OCI-LY7 (cell line): ENCODE data around the gene AKT3. TPM values are rescaled to one million over a fixed set of nuclear protein-coding genes. Genes with fewer than 3 reads are reported as not detected.

ENCODE experiments used
- BruUV-seq: library from RNA; stranded (reverse); fragments of 400-500 nt; replicated peaks from 2 replicates; lab custom pipeline; 2021; lab: Mats Ljungman, UMichigan
- CTCF ChIA-PET: fragments of 300-600 bp; sonication (Branson Sonifier 250); formaldehyde crosslinking; loops from one replicate; lab custom pipeline; 2022; ENCODE audit warnings: antibody characterized with exemption; ENCODE audit not compliant: unreplicated experiment; lab: Charles Lee
- POLR2A ChIA-PET: fragments of 300-600 bp; sonication (Branson Sonifier 250); formaldehyde crosslinking; loops from one replicate; lab custom pipeline; 2022; ENCODE audit warnings: antibody characterized with exemption; lab: Charles Lee
- DNase-seq: peaks from one replicate; pipeline ENCODE4 v3.0.0-alpha.2; 2015; ENCODE audit warnings: low spot score
- H2AFZ ChIP-seq: fragments of 200-600 bp; sonication (generic), shearing (Covaris generic); 2 replicates; pipeline ENCODE4 v1.6.1; 2014; ENCODE audit warnings: mild to moderate bottlenecking, antibody characterized with exemption, low read length, moderate library complexity
- H3K27ac ChIP-seq: fragments of 200-600 bp; sonication (generic); 2 replicates; pipeline ENCODE4 v1.5.1; 2014; ENCODE audit warnings: mixed run types, low read depth, mild to moderate bottlenecking, moderate library complexity, low read length, inconsistent platforms; ENCODE audit not compliant: poor library complexity, severe bottlenecking
- H3K36me3 ChIP-seq: fragments of 200-600 bp; sonication (generic); 2 replicates; pipeline ENCODE4 v1.6.1; 2014; ENCODE audit warnings: mild to moderate bottlenecking, antibody characterized with exemption, low read length, moderate library complexity, mixed read lengths; ENCODE audit not compliant: insufficient read depth
- H3K4me1 ChIP-seq: fragments of 200-600 bp; sonication (generic); 2 replicates; pipeline ENCODE4 v1.5.1; 2014; ENCODE audit warnings: mild to moderate bottlenecking, low read length; ENCODE audit not compliant: insufficient read depth, poor library complexity, severe bottlenecking
- H3K4me2 ChIP-seq: fragments of 200-600 bp; sonication (generic); 2 replicates; pipeline ENCODE4 v1.6.1; 2014; ENCODE audit warnings: mild to moderate bottlenecking, low read length
- H3K4me3 ChIP-seq: fragments of 200-600 bp; sonication (generic); 2 replicates; pipeline ENCODE4 v1.5.1; 2014; ENCODE audit warnings: mild to moderate bottlenecking, low read depth, low read length; ENCODE audit not compliant: poor library complexity, severe bottlenecking
- H3K79me2 ChIP-seq: fragments of 200-600 bp; sonication (generic); 2 replicates; pipeline ENCODE4 v1.6.1; 2016; ENCODE audit warnings: low read depth, mild to moderate bottlenecking, low read length, moderate library complexity, mixed read lengths; ENCODE audit not compliant: insufficient read depth
- H3K9me2 ChIP-seq: fragments of 200-600 bp; sonication (generic); 2 replicates; pipeline ENCODE4 v1.6.1; 2016; ENCODE audit warnings: mild to moderate bottlenecking, low read length, mixed read lengths; ENCODE audit not compliant: insufficient read depth
- H3K9me3 ChIP-seq: fragments of 200-600 bp; sonication (generic); 2 replicates; pipeline ENCODE4 v1.6.1; 2014; ENCODE audit warnings: mild to moderate bottlenecking, mixed run types, low read length, mixed read lengths
- H4K20me1 ChIP-seq: fragments of 200-600 bp; sonication (generic); 2 replicates; pipeline ENCODE4 v1.6.1; 2014; ENCODE audit warnings: mild to moderate bottlenecking, antibody characterized with exemption, low read length, moderate library complexity, mixed read lengths; ENCODE audit not compliant: insufficient read depth
- EZH2phosphoT487 ChIP-seq: fragments of 200-600 bp; sonication (generic); IDR thresholded peaks from 2 replicates; pipeline ENCODE4 v1.6.1; 2018; ENCODE audit warnings: low read depth, borderline replicate concordance, mild to moderate bottlenecking, mixed run types, antibody characterized with exemption, low read length, moderate library complexity, mixed read lengths
- intact Hi-C: fragments of 100-400 bp; cut with micrococcal nuclease; formaldehyde crosslinking; loops from one replicate; pipeline ENCODE4 v1.10.0; 2022; ENCODE audit not compliant: unreplicated experiment
- total RNA-seq, 2 experiments: library from RNA; depleted of rRNA in 1 of 2; stranded (reverse); fragments of >200 nt in 1 of 2; shearing (Covaris generic) in 1 of 2; gene quantifications; 2 replicates each; pipeline ENCODE4 v1.2.3, GENCODE V29; 2014 to 2022
- TF ChIP-seq, protein P1 (sequence below): fragments of 200-600 bp; sonication (generic); conservative IDR thresholded peaks from 2 replicates; pipeline ENCODE4 v1.5.1; 2014; ENCODE audit warnings: mild to moderate bottlenecking, antibody characterized with exemption, low read length, moderate library complexity, mixed read lengths

Gene AKT3
- total RNA-seq, 2 experiments from 2014 or later: 0.29 TPM; not detected in 1

DNA sequence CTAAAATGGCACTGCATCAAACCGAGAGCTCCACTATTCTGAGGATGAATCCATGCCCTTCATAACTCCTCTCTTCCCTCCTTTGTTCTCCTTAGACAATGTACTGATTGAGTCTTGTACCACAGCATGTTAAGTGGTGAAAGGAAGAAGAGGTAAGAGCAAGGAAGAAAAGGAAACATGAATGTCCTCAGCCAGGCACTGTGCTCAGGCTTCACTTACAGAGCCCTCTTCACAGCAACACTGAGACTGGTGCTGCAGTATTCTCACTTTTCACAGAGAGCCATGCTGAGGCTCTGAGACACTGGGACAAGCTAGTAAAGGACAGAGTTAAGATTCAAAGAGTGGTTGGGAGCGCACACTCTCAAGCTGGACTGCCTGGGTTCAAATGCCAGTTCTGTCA lies 143.5 kb downstream of the AKT3 start:
- Histone ChIP-seq H3K4me3 (no peak overlapping the region), H3K79me2 (no peaks in the 10 kb centered on the region), H4K20me1 (no peaks in the 10 kb centered on the region), H3K9me2 (no peaks in the 10 kb centered on the region), H3K4me1 (no peaks in the 10 kb centered on the region), H3K36me3 (no peaks in the 10 kb centered on the region), H3K4me2 (no peak overlapping the region), H2AFZ (no peak overlapping the region), H3K27ac (no peak overlapping the region), H3K9me3 (no peaks in the 10 kb centered on the region)
- intact Hi-C loops: no loop called here
- DNase-seq: no peak
- TF ChIP-seq EZH2phosphoT487: no peak
- TF ChIP-seq, protein P1, sequence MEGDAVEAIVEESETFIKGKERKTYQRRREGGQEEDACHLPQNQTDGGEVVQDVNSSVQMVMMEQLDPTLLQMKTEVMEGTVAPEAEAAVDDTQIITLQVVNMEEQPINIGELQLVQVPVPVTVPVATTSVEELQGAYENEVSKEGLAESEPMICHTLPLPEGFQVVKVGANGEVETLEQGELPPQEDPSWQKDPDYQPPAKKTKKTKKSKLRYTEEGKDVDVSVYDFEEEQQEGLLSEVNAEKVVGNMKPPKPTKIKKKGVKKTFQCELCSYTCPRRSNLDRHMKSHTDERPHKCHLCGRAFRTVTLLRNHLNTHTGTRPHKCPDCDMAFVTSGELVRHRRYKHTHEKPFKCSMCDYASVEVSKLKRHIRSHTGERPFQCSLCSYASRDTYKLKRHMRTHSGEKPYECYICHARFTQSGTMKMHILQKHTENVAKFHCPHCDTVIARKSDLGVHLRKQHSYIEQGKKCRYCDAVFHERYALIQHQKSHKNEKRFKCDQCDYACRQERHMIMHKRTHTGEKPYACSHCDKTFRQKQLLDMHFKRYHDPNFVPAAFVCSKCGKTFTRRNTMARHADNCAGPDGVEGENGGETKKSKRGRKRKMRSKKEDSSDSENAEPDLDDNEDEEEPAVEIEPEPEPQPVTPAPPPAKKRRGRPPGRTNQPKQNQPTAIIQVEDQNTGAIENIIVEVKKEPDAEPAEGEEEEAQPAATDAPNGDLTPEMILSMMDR: no peak
- BruUV-seq: no TSS peak
- POLR2A ChIA-PET: interaction anchor here (0.6 to 1.4 kb wide), 2 partner anchors 13 to 1601 kb away, joined by 3 to 5 read pairs; no protein-coding TSS in a partner anchor
- CTCF ChIA-PET: no interaction called here

DNA sequence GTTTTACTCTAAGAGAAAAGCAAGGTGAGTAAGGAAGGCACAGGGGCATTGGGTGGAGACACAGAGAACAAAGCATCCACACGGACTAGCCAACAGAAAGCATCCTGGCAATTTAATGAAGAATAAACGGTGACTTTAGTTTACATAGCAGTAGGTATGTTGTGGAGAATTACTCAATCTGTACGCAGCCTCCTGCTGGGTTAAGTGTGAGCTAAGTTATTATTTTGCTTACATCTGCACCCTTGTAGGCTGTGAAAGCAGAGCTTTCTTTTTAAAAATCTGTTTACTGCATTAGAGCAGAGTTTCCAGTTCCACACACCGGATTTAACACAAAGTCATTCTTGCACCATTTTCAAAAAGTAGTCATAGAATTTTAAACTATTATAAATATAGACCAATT lies 144.5 kb downstream of the AKT3 start:
- Histone ChIP-seq H3K27ac (no peak overlapping the region), H4K20me1 (no peaks in the 10 kb centered on the region), H3K9me3 (no peaks in the 10 kb centered on the region), H3K4me3 (no peak overlapping the region), H3K79me2 (no peaks in the 10 kb centered on the region), H2AFZ (no peak overlapping the region), H3K9me2 (no peaks in the 10 kb centered on the region), H3K36me3 (no peaks in the 10 kb centered on the region), H3K4me1 (no peaks in the 10 kb centered on the region), H3K4me2 (no peak overlapping the region)
- CTCF ChIA-PET: no interaction called here
- DNase-seq: no peak
- BruUV-seq: no TSS peak
- POLR2A ChIA-PET: interaction anchor here (0.5 to 1.4 kb wide), 2 partner anchors 12 to 989 kb away, joined by 3 read pairs; no protein-coding TSS in a partner anchor
- intact Hi-C loops: no loop called here
- no peak for TF ChIP-seq EZH2phosphoT487
- TF ChIP-seq, protein P1: no peak

DNA sequence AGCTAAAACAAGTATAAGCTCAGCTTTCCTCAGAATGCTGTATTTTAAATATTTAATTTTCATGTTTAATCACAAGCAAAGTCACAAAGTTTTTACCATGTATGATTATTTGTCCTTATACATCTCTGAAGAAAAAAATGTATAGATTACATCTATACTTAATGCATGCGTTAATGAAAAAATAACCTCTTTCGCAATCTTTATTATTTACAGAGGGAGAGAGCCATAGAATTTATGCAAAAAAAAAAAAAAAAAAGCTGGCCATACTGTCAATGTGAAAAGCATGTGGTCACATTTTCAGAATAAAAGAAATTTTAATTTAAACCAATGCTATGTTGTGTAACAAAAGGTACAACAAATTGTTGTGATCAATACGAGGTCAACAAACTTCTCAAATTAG lies 148.2 kb downstream of the AKT3 start:
- DNase-seq: no peak
- H3K27ac ChIP-seq: no peak overlapping the region
- no TSS peak for BruUV-seq
- H3K4me3 ChIP-seq: no peak overlapping the region
- H4K20me1 ChIP-seq: no peaks in the 10 kb centered on the region
- H3K36me3 ChIP-seq: no peaks in the 10 kb centered on the region
- no peaks in the 10 kb centered on the region for H3K79me2 ChIP-seq
- intact Hi-C loops: no loop called here
- H3K9me2 ChIP-seq: no peaks in the 10 kb centered on the region
- no peaks in the 10 kb centered on the region for H3K9me3 ChIP-seq
- no peaks in the 10 kb centered on the region for H3K4me1 ChIP-seq
- POLR2A ChIA-PET: interaction anchor here (0.7 to 1.6 kb wide), 4 partner anchors 8 to 286 kb away, joined by 3 to 5 read pairs (median 4); no protein-coding TSS in a partner anchor
- no peak overlapping the region for H3K4me2 ChIP-seq
- H2AFZ ChIP-seq: no peak overlapping the region
- no peak for TF ChIP-seq EZH2phosphoT487
- TF ChIP-seq, protein P1: no peak
- CTCF ChIA-PET: no interaction called here
